ENCODE measurements around the gene ZNF473.

ZNF473 gene

GRCh38 chr19:50003810-50004419 lies 21.9 kb upstream of the ZNF473 start:
- no peak for DNase-seq

- DNase-seq = no peak
Observed at GRCh38 chr19:50005428-50005827, 20.4 kb upstream of the ZNF473 start.

GRCh38 chr19:50007170-50007569 lies 18.6 kb upstream of the ZNF473 start:
- no peak for DNase-seq

GRCh38 chr19:50007947-50008346 lies 17.9 kb upstream of the ZNF473 start:
- DNase-seq = no peak

GRCh38 chr19:50008532-50008931 lies 17.3 kb upstream of the ZNF473 start:
- DNase-seq = no peak

GRCh38 chr19:50016225-50016807 lies 9.5 kb upstream of the ZNF473 start:
- DNase-seq = no peak

GRCh38 chr19:50020481-50020880 lies 5.3 kb upstream of the ZNF473 start:
- DNase-seq = no peak

GRCh38 chr19:50022823-50023222 lies 3.0 kb upstream of the ZNF473 start:
- no peak for DNase-seq

GRCh38 chr19:50024719-50025021 lies 1.1 kb upstream of the ZNF473 start:
- DNase-seq = no peak

GRCh38 chr19:50025022-50025793 lies 597 bp upstream of the ZNF473 start, which contains the start of gene VRK3:
VRK3 (minus strand) TSS chr19:50025372; CDS start chr19:50016162, 9,210 bp downstream.
- DNase-seq = peak; percentile 98

- DNase-seq = no peak
Observed at GRCh38 chr19:50026550-50026906, 723 bp downstream of the ZNF473 start.

GRCh38 chr19:50030225-50030624 lies 4.4 kb downstream of the ZNF473 start:
- no peak for DNase-seq

- DNase-seq = no peak
Observed at GRCh38 chr19:50030937-50031336, 5.1 kb downstream of the ZNF473 start.

- DNase-seq = no peak
Observed at GRCh38 chr19:50036908-50037307, 11.1 kb downstream of the ZNF473 start.

GRCh38 chr19:50039968-50040367 lies 14.2 kb downstream of the ZNF473 start:
- DNase-seq = no peak

- DNase-seq = no peak
Observed at GRCh38 chr19:50040967-50041366, 15.2 kb downstream of the ZNF473 start.

- DNase-seq = no peak
Observed at GRCh38 chr19:50042363-50043024, 16.7 kb downstream of the ZNF473 start.

- DNase-seq = no peak
Observed at GRCh38 chr19:50043967-50044366, 18.2 kb downstream of the ZNF473 start.

- no peak for DNase-seq
Observed at GRCh38 chr19:50044922-50045321, 19.1 kb downstream of the ZNF473 start.

- DNase-seq = no peak
Observed at GRCh38 chr19:50046649-50047503, 21.1 kb downstream of the ZNF473 start.

- no peak for DNase-seq
Observed at GRCh38 chr19:50047671-50048070, 21.9 kb downstream of the ZNF473 start.

GRCh38 chr19:50050406-50051227 lies 24.8 kb downstream of the ZNF473 start:
- DNase-seq = no peak

Measured in NCI-H510A (cell line).